NCI-H1417 treated with DMSO at 0.1 percent for 48 hours (cell line): ENCODE results near the gene ERC2.
A peak's percentile ranks its signal among the peaks of the same experiment; 100 is the strongest.

Experiments
- DNase-seq: peaks from one replicate; lab custom pipeline; 2025; lab: John Stamatoyannopoulos, UW

ERC2 gene

DNA sequence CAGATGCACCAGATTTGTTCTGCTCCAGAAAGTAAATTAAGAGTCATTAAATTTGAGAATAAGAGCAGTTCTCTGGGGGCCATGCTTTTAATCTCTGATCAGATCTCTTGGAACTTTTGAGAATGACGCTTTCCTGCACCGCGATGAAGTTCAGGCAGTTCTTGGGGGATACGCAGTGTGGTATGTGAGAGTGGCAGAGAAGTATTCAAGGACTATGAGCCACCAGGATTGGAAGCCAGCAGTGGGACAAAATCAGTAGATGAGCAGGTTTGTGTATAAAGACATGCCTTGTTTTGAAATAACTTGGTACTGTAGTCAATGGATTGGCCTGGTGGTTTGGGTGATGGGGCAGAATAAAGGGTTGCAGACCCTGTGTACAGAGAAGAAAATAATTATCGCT, 483.6 kb downstream of the ERC2 start:
- no peak for DNase-seq

DNA sequence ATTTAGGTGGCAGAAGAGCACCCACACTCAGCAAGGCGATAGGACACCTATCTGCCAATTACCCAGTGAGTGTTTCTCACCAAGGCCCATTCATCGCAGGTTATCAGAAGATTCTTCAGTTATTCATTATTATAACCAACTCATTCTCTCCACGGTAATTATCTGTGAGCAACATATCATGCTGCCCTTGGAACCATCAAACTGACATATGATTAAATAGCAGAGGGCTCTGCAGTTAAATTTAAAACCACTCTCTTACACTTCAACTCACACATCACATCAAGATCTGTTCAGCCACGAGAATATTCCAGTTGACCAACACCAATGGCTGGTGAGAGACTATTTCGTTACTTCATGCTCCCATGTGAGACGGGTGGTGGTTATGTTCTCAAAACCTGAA, 489.3 kb downstream of the ERC2 start:
- DNase-seq: no peak

DNA sequence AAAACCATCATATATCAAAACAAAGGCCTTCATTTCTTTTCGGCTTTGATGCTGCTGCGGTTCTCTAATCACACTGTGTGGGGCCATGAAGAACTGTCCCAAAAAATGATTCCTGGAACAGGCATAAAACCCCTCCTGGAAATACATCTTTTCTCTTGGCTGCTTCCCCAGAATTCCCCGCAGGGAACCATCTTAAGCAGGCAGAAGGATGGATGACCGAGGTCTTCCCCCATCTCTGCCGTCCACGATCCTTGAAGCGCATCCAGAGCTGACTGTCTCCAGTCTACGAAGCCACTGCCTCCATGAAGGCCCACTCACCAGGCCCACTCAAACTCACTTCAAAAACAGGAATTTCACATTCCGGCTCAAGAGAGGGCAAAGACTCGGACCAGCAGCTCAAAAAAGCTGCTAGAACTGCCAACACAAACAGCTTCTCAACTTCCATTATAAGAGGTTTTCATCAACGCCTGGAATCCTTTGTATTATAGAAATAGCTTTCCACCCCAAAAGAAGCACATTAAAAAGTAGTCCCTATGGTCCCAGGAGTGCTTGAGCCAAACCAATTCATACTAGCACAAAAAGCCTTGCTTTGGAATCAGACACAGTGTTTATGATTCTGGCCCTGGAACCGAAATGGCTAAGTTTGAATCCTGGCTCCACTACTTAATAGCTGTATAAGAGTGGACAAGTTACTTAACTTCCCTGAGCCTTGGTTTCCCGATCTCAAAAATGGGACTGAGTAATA, 493.7 kb downstream of the ERC2 start:
- no peak for DNase-seq

DNA sequence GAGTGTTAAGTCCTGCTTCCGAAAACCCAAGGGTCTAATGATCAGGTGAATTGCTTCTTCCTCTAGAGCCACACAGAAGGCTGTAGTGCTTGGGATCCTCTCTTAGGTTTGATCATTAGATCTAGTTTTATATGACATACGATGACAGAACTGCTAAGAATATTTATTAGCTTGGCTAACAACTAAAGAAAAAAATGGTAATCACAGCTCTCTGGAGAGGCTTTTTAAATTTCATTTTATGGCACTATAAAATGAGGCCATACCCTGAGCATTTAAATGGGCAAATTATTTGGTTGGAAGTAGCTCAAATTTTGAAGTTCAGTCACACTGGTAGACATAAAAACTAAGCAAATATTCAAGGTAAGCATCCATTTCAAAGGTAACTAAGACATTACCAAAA, 498.6 kb downstream of the ERC2 start:
- no peak for DNase-seq

DNA sequence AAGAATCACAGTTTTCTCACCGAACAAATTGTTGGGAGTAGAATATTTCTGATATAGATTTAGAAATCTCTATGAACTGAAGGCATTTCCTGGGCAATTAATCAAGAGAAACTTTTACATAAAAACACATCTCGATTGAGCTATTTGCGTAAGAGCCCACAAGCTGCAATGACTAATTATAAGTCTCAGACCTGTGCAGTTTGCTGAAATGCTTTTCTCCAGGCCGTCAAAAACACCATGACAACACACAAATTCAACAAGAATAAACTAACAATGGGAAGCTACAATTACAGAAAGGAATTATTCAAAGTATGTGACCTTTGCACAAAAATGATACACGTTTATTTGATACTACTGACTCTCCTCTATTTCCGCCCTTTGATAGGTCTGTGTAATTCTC, 499.9 kb downstream of the ERC2 start:
- DNase-seq: no peak

DNA sequence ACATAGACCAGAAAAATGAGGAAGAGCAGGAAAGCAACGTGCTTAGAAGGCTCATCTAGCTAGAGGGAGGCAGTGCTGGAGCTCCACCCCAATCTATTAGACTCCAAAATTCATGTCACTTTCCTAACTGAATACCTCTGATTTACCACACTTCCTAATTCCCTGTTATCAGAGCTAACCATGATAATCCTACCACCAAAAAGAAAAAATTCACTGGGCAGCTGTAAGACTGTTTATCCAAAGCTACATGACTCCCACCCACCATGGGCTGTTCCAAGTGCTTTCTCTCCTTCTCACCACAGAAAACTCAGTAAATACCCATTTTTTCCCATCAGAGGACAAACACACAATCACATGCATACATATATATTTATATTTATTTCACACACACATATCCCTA, 501.7 kb downstream of the ERC2 start:
- no peak for DNase-seq

DNA sequence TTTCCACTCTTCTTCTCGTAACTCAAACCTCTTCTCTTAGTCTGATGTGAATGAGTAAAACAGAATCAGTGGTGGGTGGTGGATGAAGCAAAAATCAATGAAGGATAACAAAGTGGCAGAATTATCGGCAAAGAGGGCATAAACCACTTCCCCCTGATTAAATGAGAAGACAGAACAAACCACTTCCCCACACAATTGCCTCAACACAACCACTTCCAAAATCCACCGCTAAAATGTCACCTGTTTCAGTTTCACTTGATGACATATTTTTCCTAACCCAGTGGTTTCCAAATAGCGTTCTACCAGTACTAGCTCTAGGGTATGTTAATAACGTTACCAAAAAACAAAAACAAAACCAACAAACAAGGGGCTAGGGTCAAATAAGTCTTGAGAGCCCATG, 502.5 kb downstream of the ERC2 start:
- no peak for DNase-seq

DNA sequence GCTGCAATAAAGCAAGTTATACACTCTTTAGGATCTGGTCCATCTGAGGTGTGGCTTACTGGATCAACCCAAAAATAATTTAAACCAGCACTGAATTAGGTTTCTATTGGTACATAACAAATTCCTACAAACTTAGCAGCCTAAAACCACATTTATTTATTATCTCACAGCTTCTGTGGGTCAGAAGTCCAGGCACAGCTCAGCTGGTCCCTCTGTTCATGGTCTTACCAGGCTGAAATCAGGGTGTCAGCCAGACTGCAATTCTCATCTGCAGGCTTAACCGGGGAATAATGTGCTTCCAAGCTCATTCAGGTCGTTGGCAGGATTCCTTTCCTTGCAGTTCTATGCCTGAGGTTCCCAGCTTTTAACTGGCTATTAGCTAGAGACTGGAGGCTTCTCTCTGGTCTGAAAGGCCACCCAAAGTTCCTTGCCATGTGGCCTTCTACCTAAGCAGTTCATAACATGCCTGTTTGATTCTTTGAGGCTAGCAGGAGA, 503.7 kb downstream of the ERC2 start:
- DNase-seq: no peak

DNA sequence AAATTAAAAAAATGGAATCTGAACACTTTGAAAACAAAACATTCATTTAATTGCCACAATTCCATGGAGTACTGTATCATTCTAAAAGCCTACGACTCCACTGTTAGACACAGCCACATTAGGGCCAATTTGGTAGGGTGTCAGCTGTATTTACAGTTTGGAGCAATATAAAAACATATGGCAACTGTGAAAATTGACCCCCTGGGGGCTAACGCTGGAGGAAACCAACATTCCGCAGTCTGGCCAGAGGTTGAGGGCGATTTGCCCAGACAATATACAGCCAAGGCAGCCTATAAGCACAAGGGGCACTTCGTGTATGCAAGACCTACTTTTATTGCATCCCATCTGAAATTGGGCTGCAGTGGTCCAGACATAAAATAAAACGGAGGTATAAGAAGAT, 504.7 kb downstream of the ERC2 start:
- DNase-seq: no peak

DNA sequence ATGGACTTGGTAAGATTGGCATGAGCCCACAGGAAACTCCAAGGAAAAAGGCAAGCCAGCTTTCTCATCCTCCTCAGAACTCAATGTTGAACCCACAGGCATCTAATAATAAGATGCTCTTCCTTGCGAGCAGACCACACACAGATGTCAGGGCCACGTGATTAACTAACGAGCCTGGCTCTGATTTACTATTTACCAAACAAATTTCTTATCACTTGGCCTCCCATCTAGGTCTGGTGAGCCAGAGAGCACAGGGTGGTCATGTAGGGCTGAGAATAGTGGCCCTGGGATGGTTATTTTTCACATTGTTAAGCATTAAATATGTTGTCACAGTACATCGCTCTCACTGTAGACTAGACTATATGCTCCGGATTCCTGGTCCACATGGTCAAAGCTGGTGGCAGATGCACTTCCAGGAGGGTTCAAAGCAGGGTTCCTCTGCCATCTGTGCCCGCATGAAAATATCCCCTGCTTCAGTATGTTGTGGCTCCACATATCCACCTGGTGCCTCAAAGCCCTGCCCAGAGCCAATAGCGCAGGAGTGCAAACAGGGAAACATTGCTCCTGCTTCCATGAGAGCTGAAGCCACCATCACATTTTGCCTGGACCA, 508.7 kb downstream of the ERC2 start:
- DNase-seq: no peak

DNA sequence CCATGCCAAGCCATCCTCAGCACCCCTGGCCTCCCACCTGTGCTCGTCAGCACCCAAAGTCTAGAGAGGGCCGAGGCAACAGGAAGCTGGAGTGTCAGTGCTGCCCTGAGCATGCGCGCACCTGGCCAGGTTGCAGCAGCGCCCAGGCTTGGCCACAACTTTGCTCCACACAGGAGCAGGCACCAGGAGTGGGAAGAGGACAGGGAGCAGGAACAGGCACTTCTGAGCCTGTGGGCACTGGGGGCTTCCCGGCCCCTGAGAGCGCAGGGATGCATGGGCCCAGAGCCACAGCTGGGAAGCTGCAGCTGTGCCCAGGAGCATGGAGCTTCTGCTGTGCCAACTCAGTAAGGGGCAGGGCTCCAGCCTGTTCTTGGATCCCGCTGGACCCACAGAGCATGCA, 509.7 kb downstream of the ERC2 start:
- no peak for DNase-seq

DNA sequence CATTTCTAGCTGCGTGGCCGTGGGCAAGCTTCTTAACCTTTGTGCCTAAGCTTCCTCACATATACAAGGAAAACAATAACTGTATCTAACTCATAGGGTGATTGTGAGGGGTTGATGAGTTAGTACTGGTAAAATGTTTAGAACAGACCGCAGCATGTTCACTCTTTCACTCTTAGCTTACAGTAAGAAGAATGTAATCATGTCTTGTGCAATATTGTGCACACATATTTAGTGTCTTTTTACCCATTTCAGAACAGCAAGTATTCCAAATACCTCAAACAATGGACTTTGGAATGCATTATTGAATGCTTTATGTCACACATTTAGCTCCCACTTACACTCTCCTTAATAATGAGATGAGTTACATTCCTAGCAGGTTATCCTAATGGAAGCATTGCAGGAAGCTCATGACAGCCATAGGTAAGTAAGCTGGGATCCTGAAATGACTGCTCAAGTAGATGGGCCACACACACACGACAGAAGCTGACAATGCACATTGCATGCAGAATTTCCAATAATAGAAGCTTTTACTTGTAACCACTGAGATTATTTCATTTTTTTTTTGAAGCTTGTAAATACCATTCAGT, 512.3 kb downstream of the ERC2 start:
- no peak for DNase-seq

DNA sequence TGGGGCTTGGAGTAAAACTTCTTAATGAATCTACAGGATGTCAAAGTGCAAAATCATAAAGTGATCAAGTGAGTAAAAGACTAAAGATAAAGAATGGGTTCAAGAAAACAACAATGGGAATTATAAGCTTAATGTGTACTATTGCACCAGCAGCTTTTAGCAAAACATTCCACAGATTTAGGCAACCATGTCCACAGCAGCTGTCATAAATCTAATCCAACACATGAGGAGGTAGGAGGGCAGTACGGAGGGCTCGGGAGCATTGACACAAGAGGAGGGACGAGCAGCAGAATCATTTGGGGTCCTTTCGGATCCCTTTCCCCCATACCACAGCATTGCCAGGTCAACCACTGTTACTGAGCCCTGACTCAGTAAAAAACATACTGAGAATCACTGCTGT, 516.9 kb downstream of the ERC2 start:
- DNase-seq: no peak

DNA sequence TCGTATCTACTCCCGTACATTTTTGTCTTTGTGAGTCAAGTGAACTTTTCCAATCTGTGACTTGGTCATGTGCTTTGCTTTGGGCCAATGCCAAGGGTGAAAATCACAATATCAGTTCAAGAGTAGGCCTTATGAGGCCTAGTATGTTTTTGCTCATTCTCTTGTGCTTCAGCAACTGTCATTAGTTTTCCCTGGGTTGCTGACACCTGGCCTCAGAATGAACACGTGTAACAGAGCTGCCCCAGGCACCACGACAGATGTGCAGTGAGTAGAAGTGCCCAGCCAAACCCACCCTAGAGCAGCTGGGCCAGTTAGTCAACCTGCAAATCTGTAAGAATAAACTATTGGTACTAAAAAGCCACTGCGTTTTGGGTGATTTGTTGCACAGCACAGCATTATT, 520.9 kb downstream of the ERC2 start:
- no peak for DNase-seq

DNA sequence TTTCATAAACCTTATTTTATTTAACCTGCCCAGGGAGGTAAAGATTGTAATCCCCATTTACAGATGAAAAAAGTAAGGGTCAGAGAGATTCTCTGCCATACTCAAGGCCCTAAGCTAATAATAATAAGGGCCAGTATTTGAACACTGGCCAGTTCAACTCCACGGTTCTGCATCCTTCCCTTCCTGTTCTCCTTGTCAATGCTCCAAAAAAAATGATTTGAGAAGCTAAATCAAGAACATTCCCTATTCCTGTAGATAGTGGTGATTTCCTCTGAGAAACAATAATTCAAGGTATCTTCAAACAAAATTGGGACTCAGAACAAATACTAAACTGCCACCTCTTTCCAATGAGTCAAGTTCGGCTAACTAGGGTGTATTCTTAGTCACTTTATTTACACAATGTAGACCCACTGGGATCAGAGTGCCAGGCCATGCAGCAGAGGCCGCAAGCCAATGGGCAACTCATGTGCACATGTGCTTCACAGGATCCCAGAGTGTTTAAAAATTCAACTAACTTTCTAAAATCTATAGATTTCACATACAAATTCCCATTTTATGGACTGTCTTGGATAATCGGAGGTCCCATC, 521.6 kb downstream of the ERC2 start:
- DNase-seq: no peak

DNA sequence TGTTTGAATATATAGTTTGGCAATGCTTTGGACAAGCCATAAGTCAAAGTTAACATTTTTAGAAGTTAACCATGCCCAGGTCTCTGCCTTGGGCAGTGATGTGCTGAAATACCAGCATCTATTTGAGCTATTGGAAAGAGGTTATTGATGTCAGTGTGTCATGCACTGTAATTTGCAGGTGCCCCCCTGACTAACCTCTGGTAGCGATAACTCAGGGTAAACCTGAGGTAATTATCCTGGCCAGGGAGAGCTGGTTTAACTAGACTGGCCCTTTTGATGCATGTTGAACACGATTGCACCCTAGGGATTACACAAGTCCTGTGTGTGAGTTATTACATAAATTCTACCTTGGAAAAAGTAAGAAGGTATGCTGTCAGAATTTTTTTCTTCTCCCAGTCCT, 525.4 kb downstream of the ERC2 start:
- no peak for DNase-seq

DNA sequence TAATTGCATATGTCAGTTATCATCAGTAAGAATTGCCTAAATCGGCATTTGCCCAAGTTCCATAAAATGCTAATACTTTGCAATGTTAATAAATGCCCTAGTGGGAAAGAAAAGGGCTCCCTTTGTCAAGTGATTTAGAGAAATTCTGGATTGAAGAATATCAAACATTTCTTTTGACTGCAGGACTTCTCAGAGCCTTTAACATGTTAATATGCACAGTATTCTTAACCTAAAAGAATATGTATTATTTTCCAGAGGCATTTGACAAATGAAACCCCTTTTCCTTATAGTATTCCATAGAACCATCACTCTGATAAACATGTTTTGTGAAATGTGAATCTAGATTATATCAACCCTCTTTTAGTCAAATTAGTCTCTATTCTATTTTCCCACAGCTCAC, 529.0 kb downstream of the ERC2 start:
- no peak for DNase-seq

DNA sequence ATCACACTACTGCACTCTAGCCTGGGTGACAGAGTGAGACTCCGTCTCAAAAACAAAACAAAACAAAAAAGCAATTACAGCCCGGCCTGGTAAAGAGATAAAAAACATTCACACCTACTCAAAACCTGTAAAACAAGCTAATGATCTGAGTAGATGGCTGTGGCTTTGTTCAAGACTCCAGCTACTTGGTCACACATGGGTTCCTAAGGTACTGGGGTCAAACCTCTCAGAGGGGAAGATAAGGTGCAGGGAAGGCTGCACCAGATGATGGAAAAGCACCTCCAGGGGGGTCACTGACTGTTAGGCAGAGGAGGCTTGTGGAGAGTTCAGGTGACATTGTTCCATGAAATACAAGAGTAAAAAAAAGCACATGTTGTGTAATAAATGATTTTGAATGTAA, 531.0 kb downstream of the ERC2 start:
- no peak for DNase-seq

DNA sequence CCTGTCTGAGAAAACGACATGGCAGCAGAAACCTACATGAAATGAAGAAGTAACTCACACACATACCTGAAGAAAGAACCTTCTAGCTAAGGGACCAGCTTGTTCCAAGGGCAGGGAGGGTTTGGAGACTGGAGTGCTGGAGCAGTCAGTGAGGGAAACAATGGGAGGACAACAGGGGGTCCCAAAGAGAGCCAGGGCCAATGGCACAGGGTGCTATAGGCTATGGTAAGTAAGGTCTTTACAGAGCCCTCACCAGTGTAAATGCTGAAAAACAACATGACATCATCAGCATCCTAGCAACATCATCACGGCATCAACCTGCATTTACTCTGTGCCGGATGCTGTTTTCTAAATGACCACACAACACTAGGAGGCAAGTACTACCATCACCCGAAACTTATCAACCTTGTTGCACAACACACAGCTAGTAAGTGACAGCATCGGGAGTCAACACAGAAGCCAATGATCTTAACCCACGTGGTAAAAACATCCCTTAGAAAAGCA, 531.7 kb downstream of the ERC2 start:
- DNase-seq: no peak

DNA sequence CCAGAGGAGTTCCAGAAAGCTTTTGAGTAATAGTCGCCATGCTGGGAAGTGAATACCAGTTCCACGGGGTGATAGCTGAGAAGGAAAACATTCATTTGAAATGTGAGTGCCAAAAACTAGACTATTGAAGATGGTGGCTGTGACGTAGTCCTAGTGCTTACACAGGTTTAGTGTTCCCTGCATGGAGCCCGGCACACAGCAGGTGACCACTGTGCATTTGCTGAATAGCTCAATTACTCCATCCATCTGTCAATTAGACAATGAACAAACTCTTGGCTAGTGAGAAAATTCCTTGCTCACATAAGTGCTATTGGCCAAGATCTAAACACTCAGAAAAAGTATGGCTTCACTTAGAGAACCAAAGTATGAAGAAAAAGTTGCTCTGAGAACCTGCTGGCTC, 533.0 kb downstream of the ERC2 start:
- peak; percentile 29 for DNase-seq

DNA sequence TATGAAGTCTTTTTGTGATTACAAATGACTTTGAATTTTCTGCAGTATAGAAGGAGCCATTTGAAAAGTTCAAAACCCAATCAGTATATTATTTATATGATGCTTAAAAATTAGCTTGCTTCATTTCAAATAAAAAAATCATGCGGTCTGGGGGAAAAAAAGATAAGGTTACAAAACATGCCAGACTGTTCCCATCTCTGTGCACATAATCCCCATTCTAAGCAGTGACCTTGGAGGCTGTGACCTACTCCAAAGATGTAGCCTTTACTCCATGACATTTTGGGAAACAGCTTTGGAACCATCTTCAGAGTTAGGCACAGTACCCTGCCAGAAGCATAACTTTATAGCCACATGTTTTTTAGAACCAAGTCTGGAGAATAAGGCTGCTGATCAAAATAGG, 533.5 kb downstream of the ERC2 start:
- DNase-seq: no peak

DNA sequence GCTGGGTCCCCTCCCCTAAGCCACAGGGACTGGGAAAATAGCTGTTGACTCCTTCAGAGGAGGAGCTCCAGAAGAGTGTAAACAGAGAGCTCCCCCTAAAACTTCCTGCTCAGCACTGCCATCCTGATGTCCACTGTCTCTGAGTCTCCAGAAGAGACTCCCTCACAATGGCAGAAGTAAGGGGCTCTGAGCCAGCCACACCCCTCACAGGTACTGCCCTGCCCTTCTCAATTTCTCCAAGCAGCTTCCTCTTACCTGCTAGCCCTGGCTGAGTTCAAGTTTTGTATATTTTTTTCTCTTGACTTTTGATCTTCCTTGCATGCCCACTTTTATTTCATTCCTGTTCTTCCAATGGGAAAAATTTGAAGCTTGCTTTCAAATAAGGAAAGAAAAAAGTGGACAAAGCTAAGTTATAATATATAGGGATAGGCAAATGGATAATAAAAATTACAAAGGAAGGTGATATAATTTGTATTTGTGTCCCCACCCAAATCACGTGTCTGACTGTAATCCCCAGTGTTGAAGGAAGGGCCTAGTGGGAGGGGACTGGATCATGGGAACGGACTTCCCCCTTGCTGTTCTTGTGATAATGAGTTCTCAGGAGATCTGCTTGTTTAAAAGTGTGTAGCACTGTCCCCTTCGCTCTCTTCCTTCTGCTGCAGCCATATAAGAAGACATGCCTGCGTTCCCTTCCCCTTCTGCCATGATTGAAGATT, 539.0 kb downstream of the ERC2 start:
- no peak for DNase-seq
